GM12864 (cell line): ENCODE measurements around the gene MAN1C1.

ENCODE experiments used
- DNase-seq: peaks from one replicate; pipeline ENCODE4 v3.0.0-alpha.2; 2011; ENCODE audit warnings: low read depth
- H3K4me3 ChIP-seq: 2 replicates; pipeline ENCODE4 v1.5.1; 2011; ENCODE audit warnings: mild to moderate bottlenecking, low read depth, low read length, control low read depth
- TF ChIP-seq, protein P1 (sequence below): IDR thresholded peaks from 2 replicates; pipeline ENCODE4 v1.5.1; 2011; ENCODE audit warnings: low read depth, mild to moderate bottlenecking, moderate library complexity, low read length, control low read depth, inconsistent platforms; ENCODE audit errors: missing control alignments

Gene MAN1C1

DNA sequence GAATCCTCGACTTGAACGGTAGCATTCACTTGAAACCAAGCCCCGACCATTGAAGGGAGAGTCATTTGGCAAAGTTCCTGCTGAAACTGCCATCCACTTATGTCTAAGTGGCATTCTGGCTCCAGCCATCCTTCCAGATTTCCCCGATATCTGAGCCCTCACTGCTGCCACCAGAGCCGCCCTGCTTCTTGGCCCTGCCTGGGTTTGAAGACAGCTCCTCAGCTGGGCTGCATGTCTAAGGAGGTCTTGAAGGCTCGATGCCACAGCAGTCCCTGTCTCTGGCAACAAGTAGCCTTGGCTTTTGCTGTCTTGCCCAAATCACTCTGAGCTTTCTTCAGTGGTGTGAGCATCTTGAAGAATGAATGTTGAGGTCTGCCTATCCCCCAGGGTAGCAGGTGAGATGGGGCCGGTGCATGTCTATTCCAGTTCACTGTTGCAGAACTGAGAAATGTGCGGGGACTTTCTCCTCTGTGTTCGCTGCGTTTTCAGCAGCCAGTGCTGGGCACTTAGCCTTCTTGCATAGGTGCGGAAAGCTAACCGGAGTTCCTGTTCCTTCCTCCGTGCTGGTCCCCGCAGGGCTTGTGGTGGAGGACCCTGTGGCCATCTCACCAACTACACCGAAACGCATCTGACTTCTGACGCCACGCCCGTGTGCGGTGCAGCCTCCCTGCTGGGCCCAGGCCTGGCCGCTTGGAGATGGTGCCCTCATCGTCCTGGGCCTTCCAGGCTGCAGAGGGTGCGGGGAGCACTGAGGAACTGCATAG is 29.2 kb downstream of the MAN1C1 start:
- TF ChIP-seq, protein P1, sequence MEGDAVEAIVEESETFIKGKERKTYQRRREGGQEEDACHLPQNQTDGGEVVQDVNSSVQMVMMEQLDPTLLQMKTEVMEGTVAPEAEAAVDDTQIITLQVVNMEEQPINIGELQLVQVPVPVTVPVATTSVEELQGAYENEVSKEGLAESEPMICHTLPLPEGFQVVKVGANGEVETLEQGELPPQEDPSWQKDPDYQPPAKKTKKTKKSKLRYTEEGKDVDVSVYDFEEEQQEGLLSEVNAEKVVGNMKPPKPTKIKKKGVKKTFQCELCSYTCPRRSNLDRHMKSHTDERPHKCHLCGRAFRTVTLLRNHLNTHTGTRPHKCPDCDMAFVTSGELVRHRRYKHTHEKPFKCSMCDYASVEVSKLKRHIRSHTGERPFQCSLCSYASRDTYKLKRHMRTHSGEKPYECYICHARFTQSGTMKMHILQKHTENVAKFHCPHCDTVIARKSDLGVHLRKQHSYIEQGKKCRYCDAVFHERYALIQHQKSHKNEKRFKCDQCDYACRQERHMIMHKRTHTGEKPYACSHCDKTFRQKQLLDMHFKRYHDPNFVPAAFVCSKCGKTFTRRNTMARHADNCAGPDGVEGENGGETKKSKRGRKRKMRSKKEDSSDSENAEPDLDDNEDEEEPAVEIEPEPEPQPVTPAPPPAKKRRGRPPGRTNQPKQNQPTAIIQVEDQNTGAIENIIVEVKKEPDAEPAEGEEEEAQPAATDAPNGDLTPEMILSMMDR: no peak

DNA sequence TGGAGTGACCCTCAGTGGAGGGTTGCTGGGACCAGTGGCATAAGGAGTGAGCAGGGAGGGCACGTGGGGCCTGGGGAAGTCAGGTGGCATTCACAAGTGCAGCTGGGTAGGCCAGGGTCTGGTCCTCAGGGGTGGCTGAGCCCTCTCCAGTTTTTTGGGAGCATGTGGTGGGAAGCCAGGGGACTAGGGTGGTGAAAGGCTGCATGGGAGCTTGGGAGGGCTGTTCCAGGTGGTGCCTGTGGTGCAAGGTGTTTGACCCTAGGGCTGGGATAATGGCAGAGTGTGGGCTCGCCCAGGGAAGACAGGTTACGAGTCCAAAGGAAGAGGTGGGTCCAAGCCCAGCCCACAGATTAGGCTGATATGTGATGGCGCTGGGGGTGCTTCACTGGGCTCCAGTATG is 30.5 kb downstream of the MAN1C1 start:
- DNase-seq: no peak
- H3K4me3 ChIP-seq: no peak overlapping the region
- TF ChIP-seq, protein P1: no peak

More for the DNA sequence above, 29.2 kb downstream of the MAN1C1 start:
- no peak overlapping the region for H3K4me3 ChIP-seq
- no peak for DNase-seq

DNA sequence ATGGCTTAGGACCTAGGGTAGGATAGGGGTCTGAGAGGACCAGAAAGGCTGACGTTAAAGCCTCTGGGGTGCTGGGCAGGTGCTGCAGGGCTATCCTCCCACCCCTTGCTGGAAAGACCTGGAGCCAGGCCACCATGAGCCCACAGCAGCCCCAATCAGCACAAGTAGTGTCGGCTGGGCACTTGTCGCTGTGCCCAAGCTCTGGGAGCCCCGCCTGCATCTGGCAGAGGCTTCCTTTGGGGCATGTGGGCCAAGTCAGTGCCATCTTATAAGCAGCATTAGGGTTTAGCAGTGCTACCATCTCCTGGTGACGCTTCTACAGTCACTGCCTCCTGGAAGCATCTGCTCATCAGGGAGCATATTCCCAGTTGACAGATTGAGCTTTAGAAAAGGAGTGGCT is 31.3 kb downstream of the MAN1C1 start:
- DNase-seq: no peak
- no peak overlapping the region for H3K4me3 ChIP-seq
- TF ChIP-seq, protein P1: no peak

DNA sequence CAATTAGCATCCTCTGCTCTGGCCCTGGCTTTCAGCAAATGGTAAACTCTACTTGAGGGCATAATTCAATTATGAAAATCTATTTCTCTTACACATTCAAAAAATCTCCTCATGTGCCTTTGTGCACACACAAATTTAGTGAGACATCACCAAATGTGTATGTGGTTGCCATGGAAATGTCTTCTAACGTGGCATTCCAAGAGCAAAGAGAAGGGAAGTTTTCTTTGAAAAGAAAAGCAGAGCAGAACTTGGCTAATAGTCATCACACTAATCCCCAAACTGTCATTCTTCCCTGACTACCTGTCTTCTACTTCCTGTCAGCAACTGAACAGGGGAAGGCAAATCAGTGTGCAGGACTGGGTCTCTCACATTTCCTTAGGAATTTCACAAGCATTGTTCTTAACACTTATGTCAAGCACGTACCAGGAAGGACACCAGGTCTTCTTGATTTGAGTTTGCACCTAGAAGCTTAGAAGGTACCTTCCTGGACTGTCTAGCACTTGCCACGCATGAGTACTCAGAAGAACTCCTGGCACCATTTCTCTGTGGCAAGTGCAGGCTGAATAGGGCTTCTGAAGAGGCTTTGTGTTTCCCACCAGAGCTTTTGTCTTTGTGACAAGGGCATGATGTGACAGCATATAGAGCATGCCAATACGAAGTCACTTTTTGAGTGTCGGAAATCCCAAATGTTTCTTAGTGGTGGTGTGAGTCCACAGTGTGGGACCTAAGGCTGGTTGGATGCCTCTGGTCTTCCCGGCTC is 32.3 kb downstream of the MAN1C1 start:
- no peak overlapping the region for H3K4me3 ChIP-seq
- no peak for DNase-seq
- TF ChIP-seq, protein P1: no peak

DNA sequence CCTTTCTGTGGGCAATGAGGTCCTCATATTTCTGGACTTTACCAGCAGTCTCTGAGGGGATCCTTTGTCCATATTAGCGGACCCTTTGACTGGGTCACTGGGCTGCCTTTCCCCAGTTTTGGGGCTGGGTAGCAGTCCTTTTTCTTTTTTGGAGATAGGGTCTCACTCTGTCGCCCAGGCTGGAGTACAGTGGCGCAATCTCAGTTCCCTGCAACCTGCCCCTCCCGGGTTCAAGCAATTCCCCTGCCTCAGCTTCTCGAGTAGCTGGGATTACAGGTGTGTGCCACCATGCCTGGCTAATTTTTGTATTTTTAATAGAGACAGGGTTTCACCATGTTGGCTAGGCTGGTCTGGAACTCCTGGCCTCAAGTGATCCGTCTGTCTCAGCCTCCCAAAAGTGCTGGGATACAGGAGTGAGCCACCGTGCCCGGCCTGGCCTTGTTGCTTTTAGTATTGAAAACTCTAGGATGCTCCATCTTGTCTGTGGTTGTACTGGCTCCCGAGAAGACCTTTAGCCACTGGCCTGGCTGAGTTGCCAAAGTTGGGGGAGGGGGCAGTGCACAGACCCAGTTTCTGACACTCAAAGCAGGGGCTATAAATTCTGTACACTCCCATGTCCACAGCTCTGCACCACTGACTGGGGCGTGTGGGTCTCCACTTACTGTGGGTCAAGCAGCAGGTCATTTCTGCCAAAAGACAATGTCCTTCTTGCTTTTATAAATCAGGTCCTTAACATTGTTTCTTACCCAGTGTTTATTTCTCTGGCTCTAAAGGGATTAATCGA is 33.1 kb downstream of the MAN1C1 start:
- no peak overlapping the region for H3K4me3 ChIP-seq
- DNase-seq: no peak
- TF ChIP-seq, protein P1: no peak

DNA sequence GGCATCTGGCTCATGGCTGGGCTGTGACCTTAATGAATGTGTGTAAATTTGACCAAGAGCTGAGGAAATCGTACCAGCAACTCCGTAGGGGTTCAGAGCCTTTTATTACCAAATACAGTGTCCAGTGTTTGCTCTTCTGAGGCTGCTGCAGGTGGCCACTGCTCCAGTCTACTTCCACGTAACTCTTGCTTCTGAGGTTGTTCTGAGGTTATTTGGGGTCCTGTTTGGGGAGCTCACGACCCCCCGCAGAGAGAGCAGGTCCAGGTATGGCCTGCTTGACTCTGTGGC is 33.6 kb downstream of the MAN1C1 start:
- TF ChIP-seq, protein P1: no peak
- DNase-seq: no peak
- H3K4me3 ChIP-seq: no peak overlapping the region
